BLaER1 (cell line): ENCODE data around the gene CCNI2.

Source experiments
- H3K27ac ChIP-seq: shearing (Covaris generic); formaldehyde crosslinking; 2 replicates; pipeline ENCODE4 v1.8.1; 2022
- H3K27me3 ChIP-seq: shearing (Covaris generic); formaldehyde crosslinking; 2 replicates; pipeline ENCODE4 v1.8.1; 2022
- H3K36me3 ChIP-seq: shearing (Covaris generic); formaldehyde crosslinking; 2 replicates; pipeline ENCODE4 v1.8.1; 2022
- H3K4me1 ChIP-seq: shearing (Covaris generic); formaldehyde crosslinking; 2 replicates; pipeline ENCODE4 v1.8.1; 2022
- H3K4me2 ChIP-seq: shearing (Covaris generic); formaldehyde crosslinking; 2 replicates; pipeline ENCODE4 v1.8.1; 2022
- H3K4me3 ChIP-seq: shearing (Covaris generic); formaldehyde crosslinking; 2 replicates; pipeline ENCODE4 v1.8.1; 2022
- H3K9ac ChIP-seq: shearing (Covaris generic); formaldehyde crosslinking; 2 replicates; pipeline ENCODE4 v1.8.1; 2022
- H3K9me3 ChIP-seq: shearing (Covaris generic); formaldehyde crosslinking; 2 replicates; pipeline ENCODE4 v1.8.1; 2022
- H4K20me1 ChIP-seq: shearing (Covaris generic); formaldehyde crosslinking; 2 replicates; pipeline ENCODE4 v1.8.1; 2022
- Cebpa-rat ChIP-seq: shearing (Covaris generic); IDR thresholded peaks from 2 replicates; pipeline ENCODE4 v1.8.1; 2022

Gene CCNI2

GRCh38 chr5:132748522-132749000 lies 1.3 kb downstream of the CCNI2 start:
- Histone ChIP-seq H3K9ac (no peak overlapping the region), H3K4me2 (no peak overlapping the region), H3K36me3 (0 out of 2 replicates have a peak, but pooled peaks cover 7% of the 10 kb centered on the region), H3K27me3 (peaks cover 33% of the 10 kb centered on the region), H4K20me1 (no peaks in the 10 kb centered on the region), H3K27ac (no peak overlapping the region), H3K9me3 (peaks cover 15% of the 10 kb centered on the region), H3K4me3 (no peak overlapping the region), H3K4me1 (no peaks in the 10 kb centered on the region)
- TF ChIP-seq Cebpa-rat = no peak

GRCh38 chr5:132749506-132749905 lies 2.3 kb downstream of the CCNI2 start:
- Histone ChIP-seq H3K36me3 (0 out of 2 replicates have a peak, but pooled peaks cover 7% of the 10 kb centered on the region), H3K27ac (no peak overlapping the region), H3K4me1 (no peaks in the 10 kb centered on the region), H3K9me3 (peaks cover 15% of the 10 kb centered on the region), H3K4me2 (no peak overlapping the region), H3K4me3 (no peak overlapping the region), H4K20me1 (no peaks in the 10 kb centered on the region), H3K27me3 (peaks cover 33% of the 10 kb centered on the region), H3K9ac (no peak overlapping the region)
- TF ChIP-seq Cebpa-rat = no peak

DNA sequence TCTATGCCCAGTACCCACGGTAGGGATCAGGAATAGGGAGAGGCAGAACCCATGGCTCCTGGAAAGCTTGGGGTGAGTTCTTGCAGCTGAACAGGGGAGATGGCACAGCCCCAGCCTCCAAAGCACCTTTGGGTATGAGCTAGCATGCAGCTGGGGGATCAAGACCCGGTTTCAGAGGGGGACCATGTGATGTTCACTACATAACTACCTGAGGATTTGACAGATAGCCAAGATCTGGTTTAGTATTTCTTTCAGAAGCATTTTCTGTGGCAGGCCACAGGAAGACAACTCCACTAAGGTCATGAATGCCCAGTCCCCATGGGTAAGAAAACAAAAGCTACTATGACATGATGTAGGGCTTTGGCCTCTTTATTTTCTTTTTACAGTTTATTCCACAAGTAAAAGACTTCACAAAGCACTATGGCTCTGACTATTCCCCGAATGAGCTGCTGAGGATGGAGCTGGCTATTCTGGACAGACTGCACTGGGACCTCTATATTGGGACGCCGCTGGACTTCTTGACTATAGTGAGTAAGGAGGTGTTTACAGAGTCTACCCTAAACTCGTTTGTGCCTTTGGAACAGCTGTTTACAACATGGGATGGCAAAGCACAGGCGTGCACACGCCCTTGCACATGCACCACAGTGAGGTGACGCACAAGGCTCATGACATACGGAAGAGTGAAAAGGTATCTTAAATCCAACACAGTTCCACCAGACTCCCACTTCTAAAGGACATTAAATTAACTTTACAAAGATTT lies 3.4 kb downstream of the CCNI2 start:
- peaks cover 15% of the 10 kb centered on the region for H3K9me3 ChIP-seq

GRCh38 chr5:132751444-132751843 lies 4.2 kb downstream of the CCNI2 start:
- Histone ChIP-seq H3K9ac (no peak overlapping the region), H3K4me1 (no peaks in the 10 kb centered on the region), H3K4me3 (no peak overlapping the region), H3K27me3 (peaks cover 22% of the 10 kb centered on the region), H4K20me1 (no peaks in the 10 kb centered on the region), H3K36me3 (0 out of 2 replicates have a peak, but pooled peaks cover 7% of the 10 kb centered on the region), H3K9me3 (peaks cover 15% of the 10 kb centered on the region), H3K27ac (no peak overlapping the region), H3K4me2 (no peak overlapping the region)
- TF ChIP-seq Cebpa-rat = no peak

More for the DNA sequence above, 3.4 kb downstream of the CCNI2 start:
- Histone ChIP-seq H3K4me1 (no peaks in the 10 kb centered on the region), H3K9ac (no peak overlapping the region), H3K27me3 (peaks cover 30% of the 10 kb centered on the region), H4K20me1 (no peaks in the 10 kb centered on the region), H3K4me3 (no peak overlapping the region), H3K27ac (no peak overlapping the region), H3K36me3 (0 out of 2 replicates have a peak, but pooled peaks cover 7% of the 10 kb centered on the region), H3K4me2 (no peak overlapping the region)
- TF ChIP-seq Cebpa-rat = no peak

- Histone ChIP-seq H3K4me3 (no peak overlapping the region), H3K9me3 (peaks cover 12% of the 10 kb centered on the region), H3K4me2 (no peak overlapping the region)
These were observed 4.8 kb downstream of the CCNI2 start for GRCh38 chr5:132751971-132752580.

GRCh38 chr5:132752581-132753125 lies 5.4 kb downstream of the CCNI2 start:
- H3K36me3 ChIP-seq = 0 out of 2 replicates have a peak, but pooled peaks cover 5% of the 10 kb centered on the region
- peaks cover 10% of the 10 kb centered on the region for H3K27me3 ChIP-seq
- TF ChIP-seq Cebpa-rat = no peak
- H3K4me2 ChIP-seq = no peak overlapping the region
- H3K9me3 ChIP-seq = peaks cover 7% of the 10 kb centered on the region
- no peaks in the 10 kb centered on the region for H3K4me1 ChIP-seq
- no peak overlapping the region for H3K9ac ChIP-seq
- no peak overlapping the region for H3K27ac ChIP-seq
- H4K20me1 ChIP-seq = no peaks in the 10 kb centered on the region
- no peak overlapping the region for H3K4me3 ChIP-seq

More at GRCh38 chr5:132751971-132752580, 4.8 kb downstream of the CCNI2 start:
- TF ChIP-seq Cebpa-rat = no peak
- Histone ChIP-seq H3K27ac (no peak overlapping the region), H4K20me1 (no peaks in the 10 kb centered on the region), H3K9ac (no peak overlapping the region), H3K4me1 (no peaks in the 10 kb centered on the region), H3K36me3 (0 out of 2 replicates have a peak, but pooled peaks cover 7% of the 10 kb centered on the region), H3K27me3 (peaks cover 16% of the 10 kb centered on the region)

- Histone ChIP-seq H4K20me1 (no peaks in the 10 kb centered on the region), H3K9ac (no peak overlapping the region), H3K27me3 (peaks cover 3% of the 10 kb centered on the region; the same call in 1 of the 2 replicates), H3K9me3 (no peaks in the 10 kb centered on the region), H3K4me1 (no peaks in the 10 kb centered on the region), H3K36me3 (0 out of 2 replicates have a peak, but pooled peaks cover 5% of the 10 kb centered on the region), H3K4me3 (no peak overlapping the region), H3K4me2 (no peak overlapping the region), H3K27ac (no peak overlapping the region)
- no peak for TF ChIP-seq Cebpa-rat
These were observed 6.1 kb downstream of the CCNI2 start for GRCh38 chr5:132753135-132753987.

DNA sequence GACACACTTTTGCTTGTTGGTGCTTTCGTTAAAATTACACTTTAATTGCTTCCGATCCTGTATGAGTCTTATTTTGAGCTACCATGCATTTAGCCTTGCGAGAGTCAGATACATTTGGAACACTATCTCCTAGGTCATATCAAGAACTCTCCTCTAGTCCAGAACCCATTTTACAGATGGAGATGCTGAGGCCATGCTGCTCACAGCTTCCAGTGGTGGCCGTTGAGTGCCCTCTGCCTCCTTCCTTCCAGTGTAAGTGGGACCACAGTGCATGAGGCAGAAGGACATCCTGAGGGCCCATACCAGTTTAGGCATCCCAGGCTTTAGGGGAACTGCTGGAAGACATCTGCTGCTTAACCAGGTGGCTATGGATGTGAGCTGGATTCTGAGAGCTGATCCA lies 6.9 kb downstream of the CCNI2 start:
- no peak for TF ChIP-seq Cebpa-rat
- H3K27ac ChIP-seq = no peak overlapping the region
- H3K4me1 ChIP-seq = no peaks in the 10 kb centered on the region
- H4K20me1 ChIP-seq = no peaks in the 10 kb centered on the region
- H3K36me3 ChIP-seq = peaks cover 13% of the 10 kb centered on the region
- no peak overlapping the region for H3K4me2 ChIP-seq
- no peak overlapping the region for H3K9ac ChIP-seq
- H3K27me3 ChIP-seq = no peaks in the 10 kb centered on the region
- no peak overlapping the region for H3K4me3 ChIP-seq
- no peaks in the 10 kb centered on the region for H3K9me3 ChIP-seq

DNA sequence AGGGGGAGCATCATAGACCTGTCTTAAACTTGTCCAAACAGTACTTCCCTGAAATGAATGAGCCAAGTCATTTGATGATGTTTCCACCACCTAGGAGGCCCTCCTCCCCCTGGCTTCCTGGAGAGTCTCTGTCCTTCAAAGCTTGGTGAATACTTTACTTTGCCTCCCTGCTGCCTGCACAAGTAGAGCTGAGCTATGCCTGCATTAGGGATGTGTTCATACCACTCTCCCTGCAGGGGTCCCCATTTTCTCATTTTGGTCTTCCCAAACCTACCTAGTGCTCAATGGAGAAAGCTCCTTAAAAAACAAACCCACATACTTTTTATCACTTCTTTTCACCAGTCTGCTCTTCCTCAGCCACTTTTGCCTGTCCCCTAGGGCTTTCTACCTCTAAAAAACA lies 7.7 kb downstream of the CCNI2 start:
- H3K27me3 ChIP-seq = no peaks in the 10 kb centered on the region
- H3K4me2 ChIP-seq = no peak overlapping the region
- no peak overlapping the region for H3K27ac ChIP-seq
- H4K20me1 ChIP-seq = no peaks in the 10 kb centered on the region
- H3K4me3 ChIP-seq = no peak overlapping the region
- peaks cover 21% of the 10 kb centered on the region for H3K36me3 ChIP-seq
- TF ChIP-seq Cebpa-rat = no peak
- no peaks in the 10 kb centered on the region for H3K4me1 ChIP-seq
- no peaks in the 10 kb centered on the region for H3K9me3 ChIP-seq
- H3K9ac ChIP-seq = no peak overlapping the region
